Measurements from ENCODE around the gene LYPLAL1. TPM values are rescaled to one million over a fixed set of nuclear protein-coding genes. Genes with fewer than 3 reads are reported as not detected.

Gene LYPLAL1
- total RNA-seq, 1 experiment from 2014 or later, result 20.7 TPM

DNA sequence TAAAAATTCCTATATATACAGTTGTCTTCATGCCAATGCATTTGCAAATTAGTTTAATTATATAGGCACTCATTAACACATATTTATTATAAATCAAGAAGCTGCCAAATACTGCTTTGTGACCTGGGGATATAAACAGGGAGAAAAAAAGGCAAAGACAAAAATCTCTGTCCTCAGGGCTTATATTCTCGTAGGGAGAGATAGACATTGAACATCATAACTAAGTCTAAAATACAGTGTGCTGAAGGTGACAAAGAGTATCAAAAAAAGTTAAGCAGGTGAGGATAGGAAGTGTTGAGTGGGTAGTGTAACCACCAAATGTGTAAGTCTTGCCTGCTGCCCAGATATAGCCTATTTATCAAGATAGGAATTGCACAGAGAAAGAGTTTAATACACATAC, 40.7 kb upstream of the LYPLAL1 start:
- ChIA-PET CTCF (no interaction called here), POLR2A (no interaction called here)
- no peak for ATAC-seq

DNA sequence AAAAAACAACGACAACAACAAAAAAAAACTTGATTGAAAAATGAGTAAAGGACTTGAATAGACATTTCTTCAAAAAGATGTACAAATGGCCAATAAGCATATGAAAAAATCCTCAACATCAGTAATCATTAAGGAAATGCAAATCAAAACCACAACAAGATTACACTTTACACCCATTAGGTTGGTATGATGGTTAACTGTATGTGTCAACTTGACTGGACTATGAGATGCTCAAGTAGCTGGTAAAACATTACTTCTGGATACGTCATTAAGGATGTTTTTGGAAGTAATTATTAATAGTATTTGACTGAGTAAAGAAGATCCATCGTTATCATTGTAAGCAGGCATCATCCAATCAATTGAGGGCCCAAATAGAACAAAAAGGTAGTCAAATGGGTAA, 34.9 kb upstream of the LYPLAL1 start:
- Mint-ChIP-seq H3K27ac (no peak overlapping the region), H3K4me3 (no peak overlapping the region), H3K36me3 (no peaks in the 10 kb centered on the region), H3K27me3 (ENCODE audit: low read depth) (no peaks in the 10 kb centered on the region), H3K9me3 (no peaks in the 10 kb centered on the region), H3K4me1 (no peaks in the 10 kb centered on the region)
- ChIA-PET CTCF (no interaction called here), POLR2A (no interaction called here)
- ATAC-seq (no peak), DNase-seq (ENCODE audit: low spot score) (no peak)
- TF ChIP-seq SP1 (CRISPR knock-in tag; conservative IDR thresholded peaks at IDR 0.05), result no peak
- TF ChIP-seq, protein P1, sequence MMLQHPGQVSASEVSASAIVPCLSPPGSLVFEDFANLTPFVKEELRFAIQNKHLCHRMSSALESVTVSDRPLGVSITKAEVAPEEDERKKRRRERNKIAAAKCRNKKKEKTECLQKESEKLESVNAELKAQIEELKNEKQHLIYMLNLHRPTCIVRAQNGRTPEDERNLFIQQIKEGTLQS (CRISPR knock-in tag; conservative IDR thresholded peaks at IDR 0.05), result no peak
- TF ChIP-seq, protein P2, sequence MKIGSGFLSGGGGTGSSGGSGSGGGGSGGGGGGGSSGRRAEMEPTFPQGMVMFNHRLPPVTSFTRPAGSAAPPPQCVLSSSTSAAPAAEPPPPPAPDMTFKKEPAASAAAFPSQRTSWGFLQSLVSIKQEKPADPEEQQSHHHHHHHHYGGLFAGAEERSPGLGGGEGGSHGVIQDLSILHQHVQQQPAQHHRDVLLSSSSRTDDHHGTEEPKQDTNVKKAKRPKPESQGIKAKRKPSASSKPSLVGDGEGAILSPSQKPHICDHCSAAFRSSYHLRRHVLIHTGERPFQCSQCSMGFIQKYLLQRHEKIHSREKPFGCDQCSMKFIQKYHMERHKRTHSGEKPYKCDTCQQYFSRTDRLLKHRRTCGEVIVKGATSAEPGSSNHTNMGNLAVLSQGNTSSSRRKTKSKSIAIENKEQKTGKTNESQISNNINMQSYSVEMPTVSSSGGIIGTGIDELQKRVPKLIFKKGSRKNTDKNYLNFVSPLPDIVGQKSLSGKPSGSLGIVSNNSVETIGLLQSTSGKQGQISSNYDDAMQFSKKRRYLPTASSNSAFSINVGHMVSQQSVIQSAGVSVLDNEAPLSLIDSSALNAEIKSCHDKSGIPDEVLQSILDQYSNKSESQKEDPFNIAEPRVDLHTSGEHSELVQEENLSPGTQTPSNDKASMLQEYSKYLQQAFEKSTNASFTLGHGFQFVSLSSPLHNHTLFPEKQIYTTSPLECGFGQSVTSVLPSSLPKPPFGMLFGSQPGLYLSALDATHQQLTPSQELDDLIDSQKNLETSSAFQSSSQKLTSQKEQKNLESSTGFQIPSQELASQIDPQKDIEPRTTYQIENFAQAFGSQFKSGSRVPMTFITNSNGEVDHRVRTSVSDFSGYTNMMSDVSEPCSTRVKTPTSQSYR (CRISPR knock-in tag; IDR thresholded peaks at IDR 0.05), result no peak
- TF ChIP-seq, protein P3, sequence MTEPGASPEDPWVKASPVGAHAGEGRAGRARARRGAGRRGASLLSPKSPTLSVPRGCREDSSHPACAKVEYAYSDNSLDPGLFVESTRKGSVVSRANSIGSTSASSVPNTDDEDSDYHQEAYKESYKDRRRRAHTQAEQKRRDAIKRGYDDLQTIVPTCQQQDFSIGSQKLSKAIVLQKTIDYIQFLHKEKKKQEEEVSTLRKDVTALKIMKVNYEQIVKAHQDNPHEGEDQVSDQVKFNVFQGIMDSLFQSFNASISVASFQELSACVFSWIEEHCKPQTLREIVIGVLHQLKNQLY (CRISPR knock-in tag; IDR thresholded peaks at IDR 0.05), result no peak
- TF ChIP-seq, protein P4, sequence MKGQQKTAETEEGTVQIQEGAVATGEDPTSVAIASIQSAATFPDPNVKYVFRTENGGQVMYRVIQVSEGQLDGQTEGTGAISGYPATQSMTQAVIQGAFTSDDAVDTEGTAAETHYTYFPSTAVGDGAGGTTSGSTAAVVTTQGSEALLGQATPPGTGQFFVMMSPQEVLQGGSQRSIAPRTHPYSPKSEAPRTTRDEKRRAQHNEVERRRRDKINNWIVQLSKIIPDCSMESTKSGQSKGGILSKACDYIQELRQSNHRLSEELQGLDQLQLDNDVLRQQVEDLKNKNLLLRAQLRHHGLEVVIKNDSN (CRISPR knock-in tag; IDR thresholded peaks at IDR 0.05), result no peak
- TF ChIP-seq, protein P5, sequence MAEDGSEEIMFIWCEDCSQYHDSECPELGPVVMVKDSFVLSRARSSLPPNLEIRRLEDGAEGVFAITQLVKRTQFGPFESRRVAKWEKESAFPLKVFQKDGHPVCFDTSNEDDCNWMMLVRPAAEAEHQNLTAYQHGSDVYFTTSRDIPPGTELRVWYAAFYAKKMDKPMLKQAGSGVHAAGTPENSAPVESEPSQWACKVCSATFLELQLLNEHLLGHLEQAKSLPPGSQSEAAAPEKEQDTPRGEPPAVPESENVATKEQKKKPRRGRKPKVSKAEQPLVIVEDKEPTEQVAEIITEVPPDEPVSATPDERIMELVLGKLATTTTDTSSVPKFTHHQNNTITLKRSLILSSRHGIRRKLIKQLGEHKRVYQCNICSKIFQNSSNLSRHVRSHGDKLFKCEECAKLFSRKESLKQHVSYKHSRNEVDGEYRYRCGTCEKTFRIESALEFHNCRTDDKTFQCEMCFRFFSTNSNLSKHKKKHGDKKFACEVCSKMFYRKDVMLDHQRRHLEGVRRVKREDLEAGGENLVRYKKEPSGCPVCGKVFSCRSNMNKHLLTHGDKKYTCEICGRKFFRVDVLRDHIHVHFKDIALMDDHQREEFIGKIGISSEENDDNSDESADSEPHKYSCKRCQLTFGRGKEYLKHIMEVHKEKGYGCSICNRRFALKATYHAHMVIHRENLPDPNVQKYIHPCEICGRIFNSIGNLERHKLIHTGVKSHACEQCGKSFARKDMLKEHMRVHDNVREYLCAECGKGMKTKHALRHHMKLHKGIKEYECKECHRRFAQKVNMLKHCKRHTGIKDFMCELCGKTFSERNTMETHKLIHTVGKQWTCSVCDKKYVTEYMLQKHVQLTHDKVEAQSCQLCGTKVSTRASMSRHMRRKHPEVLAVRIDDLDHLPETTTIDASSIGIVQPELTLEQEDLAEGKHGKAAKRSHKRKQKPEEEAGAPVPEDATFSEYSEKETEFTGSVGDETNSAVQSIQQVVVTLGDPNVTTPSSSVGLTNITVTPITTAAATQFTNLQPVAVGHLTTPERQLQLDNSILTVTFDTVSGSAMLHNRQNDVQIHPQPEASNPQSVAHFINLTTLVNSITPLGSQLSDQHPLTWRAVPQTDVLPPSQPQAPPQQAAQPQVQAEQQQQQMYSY (CRISPR knock-in tag; IDR thresholded peaks at IDR 0.05), result no peak
- TF ChIP-seq TEAD4 (CRISPR knock-in tag; IDR thresholded peaks at IDR 0.05), result no peak
- TF ChIP-seq IRF2 (CRISPR knock-in tag; IDR thresholded peaks at IDR 0.05; ENCODE audit: borderline replicate concordance, low read depth), result no peak
- TF ChIP-seq ESRRA (CRISPR knock-in tag; IDR thresholded peaks at IDR 0.05; ENCODE audit: borderline replicate concordance), result no peak
- no peak for TF ChIP-seq TCF7 (CRISPR knock-in tag; IDR thresholded peaks at IDR 0.05; ENCODE audit: low read depth)
- TF ChIP-seq, protein P6, sequence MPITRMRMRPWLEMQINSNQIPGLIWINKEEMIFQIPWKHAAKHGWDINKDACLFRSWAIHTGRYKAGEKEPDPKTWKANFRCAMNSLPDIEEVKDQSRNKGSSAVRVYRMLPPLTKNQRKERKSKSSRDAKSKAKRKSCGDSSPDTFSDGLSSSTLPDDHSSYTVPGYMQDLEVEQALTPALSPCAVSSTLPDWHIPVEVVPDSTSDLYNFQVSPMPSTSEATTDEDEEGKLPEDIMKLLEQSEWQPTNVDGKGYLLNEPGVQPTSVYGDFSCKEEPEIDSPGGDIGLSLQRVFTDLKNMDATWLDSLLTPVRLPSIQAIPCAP (CRISPR knock-in tag; IDR thresholded peaks at IDR 0.05), result no peak

More for the DNA sequence above, 40.7 kb upstream of the LYPLAL1 start:
- peaks cover 5% of the 10 kb centered on the region for H3K4me1 Mint-ChIP-seq
- TF ChIP-seq ZNF138 (CRISPR knock-in tag; conservative IDR thresholded peaks at IDR 0.05), result no peak
- TF ChIP-seq, protein P4 (CRISPR knock-in tag; IDR thresholded peaks at IDR 0.05), result no peak
- no peak for TF ChIP-seq IRF2 (CRISPR knock-in tag; IDR thresholded peaks at IDR 0.05; ENCODE audit: borderline replicate concordance, low read depth)
- TF ChIP-seq, protein P3 (CRISPR knock-in tag; IDR thresholded peaks at IDR 0.05), result no peak
- TF ChIP-seq, protein P7, sequence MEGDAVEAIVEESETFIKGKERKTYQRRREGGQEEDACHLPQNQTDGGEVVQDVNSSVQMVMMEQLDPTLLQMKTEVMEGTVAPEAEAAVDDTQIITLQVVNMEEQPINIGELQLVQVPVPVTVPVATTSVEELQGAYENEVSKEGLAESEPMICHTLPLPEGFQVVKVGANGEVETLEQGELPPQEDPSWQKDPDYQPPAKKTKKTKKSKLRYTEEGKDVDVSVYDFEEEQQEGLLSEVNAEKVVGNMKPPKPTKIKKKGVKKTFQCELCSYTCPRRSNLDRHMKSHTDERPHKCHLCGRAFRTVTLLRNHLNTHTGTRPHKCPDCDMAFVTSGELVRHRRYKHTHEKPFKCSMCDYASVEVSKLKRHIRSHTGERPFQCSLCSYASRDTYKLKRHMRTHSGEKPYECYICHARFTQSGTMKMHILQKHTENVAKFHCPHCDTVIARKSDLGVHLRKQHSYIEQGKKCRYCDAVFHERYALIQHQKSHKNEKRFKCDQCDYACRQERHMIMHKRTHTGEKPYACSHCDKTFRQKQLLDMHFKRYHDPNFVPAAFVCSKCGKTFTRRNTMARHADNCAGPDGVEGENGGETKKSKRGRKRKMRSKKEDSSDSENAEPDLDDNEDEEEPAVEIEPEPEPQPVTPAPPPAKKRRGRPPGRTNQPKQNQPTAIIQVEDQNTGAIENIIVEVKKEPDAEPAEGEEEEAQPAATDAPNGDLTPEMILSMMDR (IDR thresholded peaks at IDR 0.05), result no peak
- TF ChIP-seq, protein P1 (CRISPR knock-in tag; conservative IDR thresholded peaks at IDR 0.05), result no peak
- no peak for TF ChIP-seq ZNF317 (CRISPR knock-in tag; IDR thresholded peaks at IDR 0.05; ENCODE audit: borderline replicate concordance, low read depth)
- TF ChIP-seq ATF1 (CRISPR knock-in tag; IDR thresholded peaks at IDR 0.05), result no peak
- TF ChIP-seq, protein P8, sequence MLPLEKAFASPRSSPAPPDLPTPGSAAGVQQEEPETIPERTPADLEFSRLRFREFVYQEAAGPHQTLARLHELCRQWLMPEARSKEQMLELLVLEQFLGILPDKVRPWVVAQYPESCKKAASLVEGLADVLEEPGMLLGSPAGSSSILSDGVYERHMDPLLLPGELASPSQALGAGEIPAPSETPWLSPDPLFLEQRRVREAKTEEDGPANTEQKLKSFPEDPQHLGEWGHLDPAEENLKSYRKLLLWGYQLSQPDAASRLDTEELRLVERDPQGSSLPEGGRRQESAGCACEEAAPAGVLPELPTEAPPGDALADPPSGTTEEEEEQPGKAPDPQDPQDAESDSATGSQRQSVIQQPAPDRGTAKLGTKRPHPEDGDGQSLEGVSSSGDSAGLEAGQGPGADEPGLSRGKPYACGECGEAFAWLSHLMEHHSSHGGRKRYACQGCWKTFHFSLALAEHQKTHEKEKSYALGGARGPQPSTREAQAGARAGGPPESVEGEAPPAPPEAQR (CRISPR knock-in tag; IDR thresholded peaks at IDR 0.05), result no peak
- TF ChIP-seq GRHL2 (CRISPR knock-in tag; IDR thresholded peaks at IDR 0.05; ENCODE audit: insufficient replicate concordance, severe bottlenecking), result no peak
- no peak for TF ChIP-seq JUN (CRISPR knock-in tag; IDR thresholded peaks at IDR 0.05)
- TF ChIP-seq ZNF232 (CRISPR knock-in tag; IDR thresholded peaks at IDR 0.05), result no peak
- no peak for TF ChIP-seq FOXK1 (CRISPR knock-in tag; IDR thresholded peaks at IDR 0.05)
- H3K36me3 Mint-ChIP-seq, result no peaks in the 10 kb centered on the region
- no peak overlapping the region for H3K4me3 Mint-ChIP-seq
- DNase-seq (ENCODE audit: low spot score), result no peak
- H3K9me3 Mint-ChIP-seq, result no peaks in the 10 kb centered on the region
- no peak overlapping the region for H3K27ac Mint-ChIP-seq
- no peaks in the 10 kb centered on the region for H3K27me3 Mint-ChIP-seq (ENCODE audit: low read depth)

Data from WTC11 (cell line).